Suprapubic skin (tissue), 4 donors: ENCODE results near the gene B3GLCT.

Source experiments
- EP300 ChIP-seq: sonication (generic); formaldehyde crosslinking; IDR thresholded peaks from one replicate; pipeline ENCODE4 v1.6.1; 2017; ENCODE audit warnings: antibody characterized with exemption
- POLR2A ChIP-seq, 2 donors: fragments of 450-650 bp; IDR thresholded peaks; one replicate each; pipeline ENCODE4 v1.6.1; 2017; ENCODE audit warnings: antibody characterized with exemption in 2 of 2, mild to moderate bottlenecking in 2 of 2, moderate library complexity in 2 of 2
- POLR2AphosphoS5 ChIP-seq, 3 donors: sonication (generic); formaldehyde crosslinking; IDR thresholded peaks; one replicate each; pipeline ENCODE4 v1.6.1; 2017; ENCODE audit warnings: antibody characterized with exemption in 3 of 3
- TF ChIP-seq, protein P1 (sequence below), 2 donors: fragments of 200-600 bp in 1 of 2; fragments of 450-650 bp in 1 of 2; sonication (generic) in 1 of 2; IDR thresholded peaks; one replicate each; pipeline ENCODE4 v1.5.1; 2016 to 2019; ENCODE audit warnings: antibody characterized with exemption in 2 of 2, mild to moderate bottlenecking in 1 of 2, moderate library complexity in 1 of 2

DNA sequence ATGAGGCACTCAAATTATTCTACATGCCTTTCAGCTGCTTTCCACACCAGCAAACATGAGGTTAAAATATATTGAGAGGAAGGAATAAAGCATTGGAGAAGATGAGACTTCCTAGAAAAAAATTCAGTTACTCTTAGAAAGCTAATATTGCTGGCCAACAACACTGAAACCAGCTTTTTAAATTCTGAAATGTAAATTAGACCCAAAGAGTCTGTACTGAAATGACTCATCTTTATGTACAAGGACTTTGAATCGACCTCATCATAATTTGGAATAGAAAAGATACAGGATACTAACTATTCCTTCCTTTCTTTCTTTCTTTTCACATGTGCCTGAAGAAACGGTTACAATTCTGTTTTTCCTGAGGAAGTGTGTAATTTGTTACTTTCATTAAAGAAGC is 31.6 kb upstream of the B3GLCT start:
- TF ChIP-seq, protein P1, sequence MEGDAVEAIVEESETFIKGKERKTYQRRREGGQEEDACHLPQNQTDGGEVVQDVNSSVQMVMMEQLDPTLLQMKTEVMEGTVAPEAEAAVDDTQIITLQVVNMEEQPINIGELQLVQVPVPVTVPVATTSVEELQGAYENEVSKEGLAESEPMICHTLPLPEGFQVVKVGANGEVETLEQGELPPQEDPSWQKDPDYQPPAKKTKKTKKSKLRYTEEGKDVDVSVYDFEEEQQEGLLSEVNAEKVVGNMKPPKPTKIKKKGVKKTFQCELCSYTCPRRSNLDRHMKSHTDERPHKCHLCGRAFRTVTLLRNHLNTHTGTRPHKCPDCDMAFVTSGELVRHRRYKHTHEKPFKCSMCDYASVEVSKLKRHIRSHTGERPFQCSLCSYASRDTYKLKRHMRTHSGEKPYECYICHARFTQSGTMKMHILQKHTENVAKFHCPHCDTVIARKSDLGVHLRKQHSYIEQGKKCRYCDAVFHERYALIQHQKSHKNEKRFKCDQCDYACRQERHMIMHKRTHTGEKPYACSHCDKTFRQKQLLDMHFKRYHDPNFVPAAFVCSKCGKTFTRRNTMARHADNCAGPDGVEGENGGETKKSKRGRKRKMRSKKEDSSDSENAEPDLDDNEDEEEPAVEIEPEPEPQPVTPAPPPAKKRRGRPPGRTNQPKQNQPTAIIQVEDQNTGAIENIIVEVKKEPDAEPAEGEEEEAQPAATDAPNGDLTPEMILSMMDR (IDR thresholded peaks at IDR 0.05), result no peak
- no peak for TF ChIP-seq POLR2A (IDR thresholded peaks at IDR 0.05)
- TF ChIP-seq POLR2AphosphoS5 (IDR thresholded peaks at IDR 0.05), result no peak
- no peak for TF ChIP-seq EP300
